ENCODE data around the gene NEIL1. TPM values are rescaled to one million over a fixed set of nuclear protein-coding genes. Genes with fewer than 3 reads are reported as not detected.
A peak's percentile ranks its signal among the peaks of the same experiment; 100 is the strongest.

The NEIL1 gene
- total and polyA plus RNA-seq, 2 of the 8 experiments (the other 6 are each of a cell fraction or from before 2014, with no cell fraction given): 10.4 to 10.9 TPM

DNA sequence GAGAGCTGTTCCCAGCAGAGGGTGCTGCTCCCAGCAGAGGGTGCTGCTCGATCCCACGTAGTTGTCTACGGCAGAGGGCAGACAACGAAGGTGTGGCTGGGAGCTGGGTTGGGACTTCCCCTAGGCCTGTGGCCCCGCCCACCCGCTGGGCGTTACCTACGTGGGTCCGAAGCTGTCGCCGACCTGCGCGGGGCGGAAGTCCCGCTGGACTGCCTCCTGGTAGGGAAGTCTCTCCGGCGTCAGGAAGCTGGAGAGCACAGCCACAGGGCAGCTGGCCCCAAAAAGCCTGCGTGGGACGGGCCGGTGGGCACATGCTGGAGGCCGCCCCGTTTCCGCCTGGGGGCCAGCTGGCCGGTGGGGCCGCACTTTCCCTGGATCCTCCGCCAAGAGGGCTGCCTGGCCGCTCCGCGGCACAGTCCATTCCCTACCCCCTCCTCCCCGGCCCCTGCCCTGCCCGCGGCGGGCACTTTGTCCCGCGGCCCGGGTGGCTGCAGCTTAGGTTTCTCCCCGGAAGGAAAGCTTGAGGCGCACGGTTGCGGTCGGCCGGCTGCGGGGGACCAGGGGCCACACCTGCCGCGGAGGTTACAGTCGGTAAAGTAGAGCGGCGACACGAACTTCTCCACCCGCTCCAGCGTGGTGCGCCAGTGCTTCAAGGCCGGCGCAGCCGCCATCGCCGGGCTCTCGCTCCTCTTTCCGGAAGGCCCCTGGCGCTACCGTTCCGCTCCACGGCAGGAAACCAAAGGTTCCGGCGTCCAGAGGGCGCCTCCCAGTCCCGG is 21.3 kb downstream of the NEIL1 start, which contains the start of gene MAN2C1 (continued):
- TF ChIP-seq, protein P1, sequence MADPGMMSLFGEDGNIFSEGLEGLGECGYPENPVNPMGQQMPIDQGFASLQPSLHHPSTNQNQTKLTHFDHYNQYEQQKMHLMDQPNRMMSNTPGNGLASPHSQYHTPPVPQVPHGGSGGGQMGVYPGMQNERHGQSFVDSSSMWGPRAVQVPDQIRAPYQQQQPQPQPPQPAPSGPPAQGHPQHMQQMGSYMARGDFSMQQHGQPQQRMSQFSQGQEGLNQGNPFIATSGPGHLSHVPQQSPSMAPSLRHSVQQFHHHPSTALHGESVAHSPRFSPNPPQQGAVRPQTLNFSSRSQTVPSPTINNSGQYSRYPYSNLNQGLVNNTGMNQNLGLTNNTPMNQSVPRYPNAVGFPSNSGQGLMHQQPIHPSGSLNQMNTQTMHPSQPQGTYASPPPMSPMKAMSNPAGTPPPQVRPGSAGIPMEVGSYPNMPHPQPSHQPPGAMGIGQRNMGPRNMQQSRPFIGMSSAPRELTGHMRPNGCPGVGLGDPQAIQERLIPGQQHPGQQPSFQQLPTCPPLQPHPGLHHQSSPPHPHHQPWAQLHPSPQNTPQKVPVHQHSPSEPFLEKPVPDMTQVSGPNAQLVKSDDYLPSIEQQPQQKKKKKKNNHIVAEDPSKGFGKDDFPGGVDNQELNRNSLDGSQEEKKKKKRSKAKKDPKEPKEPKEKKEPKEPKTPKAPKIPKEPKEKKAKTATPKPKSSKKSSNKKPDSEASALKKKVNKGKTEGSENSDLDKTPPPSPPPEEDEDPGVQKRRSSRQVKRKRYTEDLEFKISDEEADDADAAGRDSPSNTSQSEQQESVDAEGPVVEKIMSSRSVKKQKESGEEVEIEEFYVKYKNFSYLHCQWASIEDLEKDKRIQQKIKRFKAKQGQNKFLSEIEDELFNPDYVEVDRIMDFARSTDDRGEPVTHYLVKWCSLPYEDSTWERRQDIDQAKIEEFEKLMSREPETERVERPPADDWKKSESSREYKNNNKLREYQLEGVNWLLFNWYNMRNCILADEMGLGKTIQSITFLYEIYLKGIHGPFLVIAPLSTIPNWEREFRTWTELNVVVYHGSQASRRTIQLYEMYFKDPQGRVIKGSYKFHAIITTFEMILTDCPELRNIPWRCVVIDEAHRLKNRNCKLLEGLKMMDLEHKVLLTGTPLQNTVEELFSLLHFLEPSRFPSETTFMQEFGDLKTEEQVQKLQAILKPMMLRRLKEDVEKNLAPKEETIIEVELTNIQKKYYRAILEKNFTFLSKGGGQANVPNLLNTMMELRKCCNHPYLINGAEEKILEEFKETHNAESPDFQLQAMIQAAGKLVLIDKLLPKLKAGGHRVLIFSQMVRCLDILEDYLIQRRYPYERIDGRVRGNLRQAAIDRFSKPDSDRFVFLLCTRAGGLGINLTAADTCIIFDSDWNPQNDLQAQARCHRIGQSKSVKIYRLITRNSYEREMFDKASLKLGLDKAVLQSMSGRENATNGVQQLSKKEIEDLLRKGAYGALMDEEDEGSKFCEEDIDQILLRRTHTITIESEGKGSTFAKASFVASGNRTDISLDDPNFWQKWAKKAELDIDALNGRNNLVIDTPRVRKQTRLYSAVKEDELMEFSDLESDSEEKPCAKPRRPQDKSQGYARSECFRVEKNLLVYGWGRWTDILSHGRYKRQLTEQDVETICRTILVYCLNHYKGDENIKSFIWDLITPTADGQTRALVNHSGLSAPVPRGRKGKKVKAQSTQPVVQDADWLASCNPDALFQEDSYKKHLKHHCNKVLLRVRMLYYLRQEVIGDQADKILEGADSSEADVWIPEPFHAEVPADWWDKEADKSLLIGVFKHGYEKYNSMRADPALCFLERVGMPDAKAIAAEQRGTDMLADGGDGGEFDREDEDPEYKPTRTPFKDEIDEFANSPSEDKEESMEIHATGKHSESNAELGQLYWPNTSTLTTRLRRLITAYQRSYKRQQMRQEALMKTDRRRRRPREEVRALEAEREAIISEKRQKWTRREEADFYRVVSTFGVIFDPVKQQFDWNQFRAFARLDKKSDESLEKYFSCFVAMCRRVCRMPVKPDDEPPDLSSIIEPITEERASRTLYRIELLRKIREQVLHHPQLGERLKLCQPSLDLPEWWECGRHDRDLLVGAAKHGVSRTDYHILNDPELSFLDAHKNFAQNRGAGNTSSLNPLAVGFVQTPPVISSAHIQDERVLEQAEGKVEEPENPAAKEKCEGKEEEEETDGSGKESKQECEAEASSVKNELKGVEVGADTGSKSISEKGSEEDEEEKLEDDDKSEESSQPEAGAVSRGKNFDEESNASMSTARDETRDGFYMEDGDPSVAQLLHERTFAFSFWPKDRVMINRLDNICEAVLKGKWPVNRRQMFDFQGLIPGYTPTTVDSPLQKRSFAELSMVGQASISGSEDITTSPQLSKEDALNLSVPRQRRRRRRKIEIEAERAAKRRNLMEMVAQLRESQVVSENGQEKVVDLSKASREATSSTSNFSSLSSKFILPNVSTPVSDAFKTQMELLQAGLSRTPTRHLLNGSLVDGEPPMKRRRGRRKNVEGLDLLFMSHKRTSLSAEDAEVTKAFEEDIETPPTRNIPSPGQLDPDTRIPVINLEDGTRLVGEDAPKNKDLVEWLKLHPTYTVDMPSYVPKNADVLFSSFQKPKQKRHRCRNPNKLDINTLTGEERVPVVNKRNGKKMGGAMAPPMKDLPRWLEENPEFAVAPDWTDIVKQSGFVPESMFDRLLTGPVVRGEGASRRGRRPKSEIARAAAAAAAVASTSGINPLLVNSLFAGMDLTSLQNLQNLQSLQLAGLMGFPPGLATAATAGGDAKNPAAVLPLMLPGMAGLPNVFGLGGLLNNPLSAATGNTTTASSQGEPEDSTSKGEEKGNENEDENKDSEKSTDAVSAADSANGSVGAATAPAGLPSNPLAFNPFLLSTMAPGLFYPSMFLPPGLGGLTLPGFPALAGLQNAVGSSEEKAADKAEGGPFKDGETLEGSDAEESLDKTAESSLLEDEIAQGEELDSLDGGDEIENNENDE (IDR thresholded peaks at IDR 0.05; ENCODE audit: insufficient replicate concordance, low read length): no peak
- TF ChIP-seq RAD21 (IDR thresholded peaks at IDR 0.05 in 1 of 2, conservative IDR thresholded peaks at IDR 0.05 in 1 of 2; ENCODE audit: low read depth in 2 of 2, low read length in 2 of 2) (peak; percentile 52 to 65), EP300 (IDR thresholded peaks at IDR 0.05; ENCODE audit: borderline replicate concordance in 1 of 2, low read depth in 2 of 2, low read length in 2 of 2) (peak; percentile 9 to 76; a peak in 2 of 3 replicates), CREB1 (IDR thresholded peaks at IDR 0.05) (peak; percentile 80), BCL11A (IDR thresholded peaks at IDR 0.05; ENCODE audit: low read depth in 2 of 2, low read length in 2 of 2) (no peak), POLR2A (IDR thresholded peaks at IDR 0.05; ENCODE audit: control extremely low read depth in 1 of 2, low read depth in 2 of 2, low read length in 2 of 2) (peak; percentile 95 to 96)
- TF ChIP-seq, protein P2, sequence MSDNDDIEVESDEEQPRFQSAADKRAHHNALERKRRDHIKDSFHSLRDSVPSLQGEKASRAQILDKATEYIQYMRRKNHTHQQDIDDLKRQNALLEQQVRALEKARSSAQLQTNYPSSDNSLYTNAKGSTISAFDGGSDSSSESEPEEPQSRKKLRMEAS (IDR thresholded peaks at IDR 0.05): peak; percentile 21; the same call in 1 of the 2 replicates
- TF ChIP-seq, protein P3, sequence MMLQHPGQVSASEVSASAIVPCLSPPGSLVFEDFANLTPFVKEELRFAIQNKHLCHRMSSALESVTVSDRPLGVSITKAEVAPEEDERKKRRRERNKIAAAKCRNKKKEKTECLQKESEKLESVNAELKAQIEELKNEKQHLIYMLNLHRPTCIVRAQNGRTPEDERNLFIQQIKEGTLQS (IDR thresholded peaks at IDR 0.05; ENCODE audit: insufficient read depth, low read depth, low read length): no peak
